HCT116 (cell line): ENCODE data around the gene DHRS12. TPM values are rescaled to one million over a fixed set of nuclear protein-coding genes. Genes with fewer than 3 reads are reported as not detected.

Source experiments
- ATAC-seq: fragments of 200-7000 bp; cut with Tn5 transposase; 2 replicates; pipeline ENCODE4 v1.9.1; 2020; ENCODE audit warnings: mild to moderate bottlenecking, moderate library complexity
- BruUV-seq: library from RNA; stranded (reverse); fragments of 400-500 nt; replicated peaks from 2 replicates; lab custom pipeline; 2021; lab: Mats Ljungman, UMichigan
- CTCF ChIA-PET: fragments of 300-600 bp; sonication (Branson Sonifier 250); formaldehyde crosslinking; loops from one replicate; lab custom pipeline; 2021; ENCODE audit warnings: antibody characterized with exemption; lab: Charles Lee
- POLR2A ChIA-PET: fragments of 300-600, 350-600 bp; sonication (Branson Sonifier 250); formaldehyde crosslinking; loops from one replicate; lab custom pipeline; 2021; ENCODE audit warnings: antibody characterized with exemption; lab: Charles Lee
- RAD21 ChIA-PET, 2 experiments: fragments of 300-600 bp; sonication (Branson Sonifier 250); formaldehyde crosslinking; loops; one replicate each; lab custom pipeline; 2023; ENCODE audit warnings: low total read pairs in 2 of 2; ENCODE audit not compliant: uncharacterized antibody in 2 of 2, unreplicated experiment in 2 of 2, low non-redundant PET in 1 of 2; lab: Charles Lee
- DNase-seq: peaks from one replicate; pipeline ENCODE4 v3.0.0-alpha.2; 2010; ENCODE audit warnings: low read depth, low spot score
- H2AFZ ChIP-seq: fragments of 200-600 bp; shearing (Covaris generic), sonication (generic); 2 replicates; pipeline ENCODE4 v1.6.1; 2017; ENCODE audit warnings: low read depth, mixed run types, mixed read lengths, antibody characterized with exemption, low read length; ENCODE audit not compliant: poor library complexity, severe bottlenecking
- H3K27ac ChIP-seq: 2 replicates; pipeline ENCODE4 v1.5.1; 2012; ENCODE audit warnings: low read depth, low read length
- H3K27me3 ChIP-seq: fragments of 200-600 bp; sonication (generic); 2 replicates; pipeline ENCODE4 v1.6.1; 2016; ENCODE audit warnings: mixed run types, low read length, mixed read lengths; ENCODE audit not compliant: insufficient read depth
- H3K36me3 ChIP-seq, 2 experiments: fragments of 200-500 bp in 1 of 2; fragments of 200-600 bp in 1 of 2; sonication (Bioruptor generic) in 1 of 2; sonication (generic) in 1 of 2; 2 replicates each; pipeline versions ENCODE4 v1.5.1 to v1.6.1; 2014 to 2016; ENCODE audit warnings: low read length in 2 of 2, inconsistent platforms in 1 of 2, mixed read lengths in 1 of 2, mixed run types in 1 of 2; ENCODE audit not compliant: insufficient read depth in 2 of 2, control insufficient read depth in 1 of 2
- H3K4me1 ChIP-seq, 2 experiments: fragments of 200-600 bp in 1 of 2; sonication (generic) in 1 of 2; 2 replicates each; pipeline versions ENCODE4 v1.5.1 to v1.6.1; 2012 to 2017; ENCODE audit warnings: low read length in 2 of 2, inconsistent platforms in 1 of 2, mild to moderate bottlenecking in 1 of 2, mixed read lengths in 1 of 2, mixed run types in 1 of 2, moderate library complexity in 1 of 2; ENCODE audit not compliant: insufficient read depth in 2 of 2, control insufficient read depth in 1 of 2
- H3K4me2 ChIP-seq: fragments of 200-600 bp; sonication (generic); 2 replicates; pipeline ENCODE4 v1.6.1; 2017; ENCODE audit warnings: mixed run types, low read length, mixed read lengths
- H3K4me3 ChIP-seq, 2 experiments: fragments of 200-600 bp in 1 of 2; sonication (generic) in 1 of 2; replicated peaks in 1 of 2; 2 replicates each; pipeline ENCODE4 v1.5.1; 2011 to 2016; ENCODE audit warnings: low read length in 2 of 2, control low read depth in 1 of 2, low read depth in 1 of 2, mild to moderate bottlenecking in 1 of 2, mixed read lengths in 1 of 2, mixed run types in 1 of 2
- H3K79me2 ChIP-seq: fragments of 200-600 bp; sonication (generic); 2 replicates; pipeline ENCODE4 v1.6.1; 2017; ENCODE audit warnings: mild to moderate bottlenecking, mixed run types, low read length, moderate library complexity, mixed read lengths; ENCODE audit not compliant: insufficient read depth
- H3K9ac ChIP-seq: fragments of 200-600 bp; sonication (generic); 2 replicates; pipeline ENCODE4 v1.6.1; 2016; ENCODE audit warnings: low read length, mixed read lengths
- H3K9me2 ChIP-seq: fragments of 200-600 bp; sonication (generic), shearing (Covaris generic); 2 replicates; pipeline ENCODE4 v1.6.1; 2017; ENCODE audit warnings: mixed run types, mild to moderate bottlenecking, moderate library complexity; ENCODE audit not compliant: insufficient read depth
- H3K9me3 ChIP-seq, 2 experiments: fragments of 200-500 bp in 1 of 2; fragments of 200-600 bp in 1 of 2; sonication (Bioruptor generic) in 1 of 2; sonication (generic) in 1 of 2; 2 replicates each; pipeline ENCODE4 v1.6.1; 2014 to 2017; ENCODE audit warnings: low read length in 2 of 2, mixed read lengths in 2 of 2, inconsistent platforms in 1 of 2, low read depth in 1 of 2, mild to moderate bottlenecking in 1 of 2, mixed run types in 1 of 2, moderate library complexity in 1 of 2; ENCODE audit not compliant: control insufficient read depth in 1 of 2, insufficient read depth in 1 of 2
- H4K20me1 ChIP-seq: fragments of 200-600 bp; sonication (generic), shearing (Covaris generic); 2 replicates; pipeline ENCODE4 v1.6.1; 2017; ENCODE audit warnings: mixed run types, mild to moderate bottlenecking, moderate library complexity; ENCODE audit not compliant: insufficient read depth
- CEBPB ChIP-seq: IDR thresholded peaks from 2 replicates; pipeline ENCODE4 v1.6.1; 2012; ENCODE audit warnings: low read depth
- CTCF ChIP-seq, 3 experiments: fragments of 200-600 bp in 1 of 3; sonication (generic) in 1 of 3; IDR thresholded peaks in 2 of 3; conservative IDR thresholded peaks in 1 of 3; 2 replicates each; pipeline ENCODE4 v1.5.1; 2012 to 2017; ENCODE audit warnings: low read depth in 2 of 3, low read length in 2 of 3, antibody characterized with exemption in 1 of 3, borderline replicate concordance in 1 of 3, control low read depth in 1 of 3, mild to moderate bottlenecking in 1 of 3, mixed read lengths in 1 of 3, mixed run types in 1 of 3, moderate library complexity in 1 of 3; ENCODE audit not compliant: insufficient read depth in 1 of 3
- EZH2 ChIP-seq: fragments of 200-600 bp; sonication (generic); IDR thresholded peaks from 2 replicates; pipeline ENCODE4 v1.6.1; 2017; ENCODE audit warnings: antibody characterized with exemption, mixed run types
- FOSL1 ChIP-seq: IDR thresholded peaks from 2 replicates; pipeline ENCODE4 v1.6.1; 2012; ENCODE audit warnings: low read depth
- JUND ChIP-seq: IDR thresholded peaks from 2 replicates; pipeline ENCODE4 v1.6.1; 2012
- MAX ChIP-seq: IDR thresholded peaks from 2 replicates; pipeline ENCODE4 v1.6.1; 2012
- intact Hi-C: fragments of 100-400 bp; cut with micrococcal nuclease; formaldehyde crosslinking; loops from 2 replicates; pipeline ENCODE4 v1.10.0; 2022
- total RNA-seq: library from RNA; stranded (reverse); gene quantifications from one replicate; pipeline ENCODE4 v1.2.1, GENCODE V29; 2021; ENCODE audit not compliant: unreplicated experiment

Gene DHRS12
- total RNA-seq, 1 experiment from 2014 or later, result 3.9 TPM

DNA sequence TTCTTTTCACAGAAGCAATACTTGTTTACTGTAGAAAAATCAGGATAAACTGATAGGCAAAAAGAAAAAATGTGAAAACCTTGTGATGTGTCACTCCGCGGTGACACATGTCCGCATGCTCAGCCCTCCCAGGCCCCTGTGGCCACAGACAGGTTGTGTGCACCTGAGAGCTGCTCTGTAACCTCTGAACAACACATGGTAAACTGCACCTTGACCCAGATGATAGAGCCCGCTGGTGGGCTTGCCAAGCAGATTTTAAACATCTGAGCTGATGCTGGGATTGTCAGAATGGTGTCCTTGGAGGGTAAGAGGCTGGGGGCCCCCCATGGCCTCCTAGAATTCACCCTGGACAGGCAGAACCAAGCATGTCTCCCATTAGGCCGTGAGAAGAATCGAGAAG lies 33.8 kb downstream of the DHRS12 start:
- H3K4me3 ChIP-seq, result no peak overlapping the region
- ATAC-seq, result no peak
- POLR2A ChIA-PET, result no interaction called here
- no peaks in the 10 kb centered on the region for H4K20me1 ChIP-seq
- H3K36me3 ChIP-seq, result no peaks in the 10 kb centered on the region
- CTCF ChIA-PET, result no interaction called here
- no peaks in the 10 kb centered on the region for H3K4me1 ChIP-seq
- no peak overlapping the region for H3K4me2 ChIP-seq
- RAD21 ChIA-PET, result no interaction called here
- H2AFZ ChIP-seq, result no peak overlapping the region
- H3K27me3 ChIP-seq, result no peaks in the 10 kb centered on the region
- H3K9me3 ChIP-seq, result no peaks in the 10 kb centered on the region
- DNase-seq, result no peak
- no peak overlapping the region for H3K27ac ChIP-seq
- no TSS peak for BruUV-seq
- TF ChIP-seq FOSL1 (no peak), MAX (no peak)
- H3K9me2 ChIP-seq, result no peaks in the 10 kb centered on the region
- H3K9ac ChIP-seq, result no peak overlapping the region
- no peaks in the 10 kb centered on the region for H3K79me2 ChIP-seq
- intact Hi-C loops, result no loop called here

DNA sequence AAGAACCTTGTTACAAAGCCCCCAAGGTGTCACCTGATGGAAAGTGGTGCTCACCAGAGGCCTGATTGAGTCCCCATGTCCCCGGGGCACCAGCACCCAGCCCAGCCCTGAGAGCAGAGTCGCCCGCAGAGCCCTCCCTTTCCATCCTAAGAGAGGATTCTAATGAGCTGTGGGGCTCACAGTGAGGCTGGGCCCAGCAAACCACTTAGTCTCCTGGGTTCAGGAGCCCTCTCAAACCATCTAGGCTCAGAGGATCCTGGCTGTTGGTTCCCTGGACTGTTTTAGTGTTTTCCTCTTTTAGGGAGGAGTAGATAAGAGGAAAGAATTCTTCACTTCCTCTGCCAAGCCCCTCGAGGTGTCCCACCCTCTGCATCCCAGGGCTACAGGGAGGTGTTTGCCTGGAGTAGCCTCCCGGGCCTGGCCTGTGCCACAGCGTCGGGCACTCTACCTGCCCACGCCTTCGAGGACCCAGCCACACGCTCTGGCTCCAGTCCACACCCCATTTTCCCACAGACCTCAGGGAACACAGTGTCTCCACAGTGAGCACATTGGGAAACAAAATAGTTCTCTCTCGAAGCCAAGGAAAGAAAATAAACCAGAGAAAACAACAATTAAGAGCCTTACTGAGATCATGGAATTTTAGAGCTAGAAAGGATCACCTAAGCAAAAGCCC lies 34.4 kb downstream of the DHRS12 start:
- ChIA-PET RAD21 (no interaction called here), CTCF (no interaction called here), POLR2A (no interaction called here)
- no peak overlapping the region for H2AFZ ChIP-seq
- H3K27ac ChIP-seq, result no peak overlapping the region
- no peaks in the 10 kb centered on the region for H3K9me3 ChIP-seq
- intact Hi-C loops, result no loop called here
- H3K4me1 ChIP-seq, result no peaks in the 10 kb centered on the region
- no peak overlapping the region for H3K4me3 ChIP-seq
- no peak overlapping the region for H3K9ac ChIP-seq
- BruUV-seq, result no TSS peak
- H3K4me2 ChIP-seq, result no peak overlapping the region
- no peaks in the 10 kb centered on the region for H3K36me3 ChIP-seq
- no peak for TF ChIP-seq CTCF (IDR thresholded peaks at IDR 0.05 in 2 of 3, conservative IDR thresholded peaks at IDR 0.05 in 1 of 3; ENCODE audit: borderline replicate concordance in 1 of 3, insufficient read depth in 1 of 3, low read depth in 2 of 3, low read length in 2 of 3)
- no peak for TF ChIP-seq JUND
- TF ChIP-seq CEBPB, result no peak
- no peak for TF ChIP-seq EZH2
- H4K20me1 ChIP-seq, result no peaks in the 10 kb centered on the region
- no peaks in the 10 kb centered on the region for H3K9me2 ChIP-seq
- no peak for DNase-seq
- no peak for ATAC-seq
- H3K79me2 ChIP-seq, result no peaks in the 10 kb centered on the region
- no peaks in the 10 kb centered on the region for H3K27me3 ChIP-seq
